Breast epithelium (tissue), 3 donors: ENCODE data around the gene UFD1.

ENCODE experiments used
- CTCF ChIP-seq, 3 donors: fragments of 450-650 bp; IDR thresholded peaks; one replicate each; pipeline ENCODE4 v1.5.1; 2016 to 2017; ENCODE audit warnings: antibody characterized with exemption in 3 of 3, mild to moderate bottlenecking in 3 of 3, moderate library complexity in 3 of 3
- POLR2A ChIP-seq: fragments of 450-650 bp; IDR thresholded peaks from one replicate; pipeline ENCODE4 v1.6.1; 2016; ENCODE audit warnings: antibody characterized with exemption, mild to moderate bottlenecking, moderate library complexity
- POLR2AphosphoS5 ChIP-seq, 3 donors: sonication (generic); formaldehyde crosslinking; IDR thresholded peaks; one replicate each; pipeline ENCODE4 v1.6.1; 2017; ENCODE audit warnings: antibody characterized with exemption in 3 of 3

- no peak for TF ChIP-seq CTCF (IDR thresholded peaks at IDR 0.05)
- no peak for TF ChIP-seq POLR2A
- TF ChIP-seq POLR2AphosphoS5 (IDR thresholded peaks at IDR 0.05): no peak
Observed at GRCh38 chr22:19527321-19527721, 48.3 kb upstream of the UFD1 start.
